HG03095 (cell line): ENCODE results near the gene ATP9A.
"Not testable (repeated sequence)": the region's sequence is repeated elsewhere in the genome, so short reads cannot be mapped to it uniquely, and the experiment has no call there.

Experiments used
- ATAC-seq: cut with Tn5 transposase; IDR thresholded peaks from one replicate; pipeline ENCODE4 v1.9.1; 2021; ENCODE audit warnings: moderate library complexity; ENCODE audit not compliant: unreplicated experiment

Gene ATP9A

DNA sequence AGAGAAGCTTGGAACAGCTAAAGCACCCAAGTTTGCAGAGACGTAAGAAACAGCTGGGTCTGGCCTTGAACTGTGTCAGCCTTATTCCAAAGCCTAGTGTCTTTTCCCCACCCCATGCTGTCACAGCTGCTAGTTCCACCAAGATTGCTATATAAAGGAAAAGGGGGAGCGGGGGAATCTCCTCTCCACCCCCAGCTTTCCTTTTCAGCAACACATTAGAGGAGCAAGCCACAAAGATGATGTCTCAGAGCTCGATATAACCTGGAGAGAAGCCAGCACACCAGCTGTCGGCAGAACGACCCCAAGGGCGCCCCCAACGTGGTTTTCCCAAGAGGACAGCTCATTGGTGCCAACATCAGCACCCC lies 36.5 kb downstream of the ATP9A start:
- no peak for ATAC-seq

DNA sequence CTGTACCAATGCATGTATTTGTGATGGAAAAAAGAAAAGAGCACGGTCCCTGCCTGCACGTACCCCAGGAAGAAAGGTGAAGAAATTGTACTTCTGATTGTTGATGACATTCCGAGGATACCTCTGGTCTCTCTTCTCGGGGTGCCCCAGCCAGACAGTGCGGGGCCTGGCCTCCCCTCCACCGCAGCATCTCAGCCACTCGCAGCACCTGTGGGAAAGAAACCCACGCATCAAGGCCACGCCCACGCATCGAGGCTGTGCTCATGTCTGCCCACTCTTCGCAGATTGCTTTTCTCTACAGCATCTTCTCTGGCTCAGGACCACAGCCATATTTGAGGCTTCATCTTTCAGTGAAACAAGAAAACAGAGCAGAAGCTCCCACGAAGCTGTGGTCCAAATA lies 38.4 kb downstream of the ATP9A start:
- no peak for ATAC-seq

DNA sequence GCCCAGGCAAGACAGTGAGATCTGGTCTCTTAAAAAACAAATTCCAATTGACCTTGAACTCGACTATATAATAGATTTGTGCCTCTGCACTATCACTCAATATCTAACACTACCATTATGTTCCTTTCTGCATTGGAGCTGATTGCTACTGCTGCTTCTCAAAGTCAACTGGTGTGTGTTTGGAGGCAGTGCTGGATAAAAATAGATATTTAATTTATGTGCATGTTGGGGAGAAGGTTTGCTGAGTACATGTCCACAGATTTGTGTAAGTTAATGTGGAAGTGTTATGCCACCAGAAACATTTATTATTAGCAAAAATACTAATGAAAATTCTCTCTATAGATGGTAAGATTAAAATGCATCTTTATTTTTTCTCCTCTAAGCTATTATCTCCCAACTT lies 39.5 kb downstream of the ATP9A start:
- ATAC-seq: no peak

DNA sequence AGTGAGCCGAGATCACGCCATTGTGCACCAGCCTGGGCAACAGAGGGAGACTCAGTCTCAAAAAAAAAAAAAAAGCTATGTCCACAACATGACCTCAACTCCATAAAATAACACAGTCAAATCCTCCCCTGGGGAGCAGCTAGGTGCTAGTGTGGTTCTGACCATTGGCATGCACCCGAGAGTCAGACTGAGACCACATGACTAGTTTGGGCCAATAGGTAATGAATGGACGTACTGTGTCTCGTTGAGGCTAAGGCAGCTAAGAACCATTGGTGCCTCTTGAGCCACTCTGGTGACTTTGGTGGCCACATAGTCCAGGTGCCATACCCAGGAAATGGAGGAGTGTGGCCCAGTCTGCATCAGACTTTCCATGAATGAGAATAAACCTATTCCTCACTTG lies 40.3 kb downstream of the ATP9A start:
- ATAC-seq: no peak

DNA sequence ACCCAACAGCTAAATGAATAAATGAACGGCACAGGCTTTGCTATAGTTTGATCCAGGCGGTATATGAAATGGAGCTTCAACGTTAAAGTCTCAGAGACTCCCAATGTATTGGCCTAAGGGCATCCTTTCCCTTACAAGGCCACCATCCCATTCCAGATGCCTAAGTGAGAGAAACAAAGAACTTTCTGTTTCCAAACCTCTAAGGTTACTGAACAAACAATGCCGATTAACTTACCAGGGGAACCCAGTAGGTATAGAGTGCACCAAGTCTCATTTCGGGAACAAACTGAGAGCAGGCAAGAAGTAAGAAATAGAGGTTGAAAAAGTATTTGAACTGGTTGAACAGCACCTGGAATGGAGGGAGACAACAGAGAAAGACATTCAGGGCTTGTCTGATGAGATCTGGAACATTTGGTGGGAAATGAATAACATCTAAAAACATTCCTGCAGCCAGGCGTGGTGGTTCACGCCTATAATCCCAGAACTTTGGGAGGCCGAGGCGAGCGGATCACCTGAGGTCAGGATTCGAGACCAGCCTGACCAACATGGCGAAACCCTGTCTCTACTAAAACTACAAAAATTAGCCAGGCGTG lies 42.5 kb downstream of the ATP9A start:
- ATAC-seq: no peak

DNA sequence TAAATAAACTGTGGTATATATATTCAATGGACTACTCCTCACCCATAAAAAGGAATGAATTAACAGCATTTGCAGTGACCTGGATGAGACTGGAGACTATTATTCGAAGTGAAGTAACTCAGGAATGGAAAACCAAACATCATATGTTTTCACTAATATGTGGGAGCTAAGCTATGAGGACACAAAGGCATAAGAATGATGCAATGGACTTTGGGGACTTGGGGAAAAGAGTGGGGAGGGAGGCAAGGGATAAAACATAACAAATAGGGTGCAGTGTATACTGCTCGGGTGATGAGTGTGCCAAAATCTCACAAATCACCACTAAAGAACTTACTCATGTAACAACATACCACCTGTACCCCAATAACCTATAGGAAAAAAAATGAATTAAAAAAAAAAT lies 45.2 kb downstream of the ATP9A start:
- not testable (repeated sequence) for ATAC-seq

DNA sequence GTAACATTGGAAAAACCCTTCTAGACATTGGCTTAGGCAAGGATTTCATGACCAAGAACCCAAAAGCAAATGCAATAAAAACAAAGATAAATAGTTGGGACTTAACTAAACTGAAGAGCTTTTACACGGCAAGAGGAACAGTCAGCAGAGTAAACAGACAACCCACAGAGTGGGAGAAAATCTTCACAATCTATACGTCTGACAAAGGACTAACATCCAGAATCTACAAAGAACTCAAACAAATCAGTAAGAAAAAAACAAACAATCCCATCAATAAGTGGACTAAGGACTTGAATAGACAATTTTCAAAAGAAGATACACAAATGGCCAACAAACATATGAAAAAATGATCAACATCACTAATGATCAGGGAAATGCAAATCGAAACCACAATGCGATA lies 45.9 kb downstream of the ATP9A start:
- not testable (repeated sequence) for ATAC-seq

DNA sequence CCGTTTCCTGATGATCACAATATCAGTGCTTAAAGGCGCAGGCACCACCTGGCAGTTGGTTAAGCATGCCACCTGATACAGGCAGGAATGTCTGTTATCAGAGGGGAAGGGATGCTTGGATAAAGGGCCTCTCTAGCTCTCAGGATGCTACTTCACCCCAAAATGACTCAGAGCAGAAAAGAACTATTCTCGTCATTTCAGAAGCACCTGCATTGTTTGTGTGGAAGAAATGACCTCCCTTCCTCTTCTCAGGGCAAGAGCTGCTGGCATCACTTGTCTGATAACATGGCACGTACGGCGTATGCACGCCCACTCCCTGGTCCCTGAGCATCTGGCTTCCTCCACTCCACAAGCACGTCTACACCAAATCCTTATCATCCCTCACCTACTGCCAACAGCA lies 47.3 kb downstream of the ATP9A start:
- ATAC-seq: no peak

DNA sequence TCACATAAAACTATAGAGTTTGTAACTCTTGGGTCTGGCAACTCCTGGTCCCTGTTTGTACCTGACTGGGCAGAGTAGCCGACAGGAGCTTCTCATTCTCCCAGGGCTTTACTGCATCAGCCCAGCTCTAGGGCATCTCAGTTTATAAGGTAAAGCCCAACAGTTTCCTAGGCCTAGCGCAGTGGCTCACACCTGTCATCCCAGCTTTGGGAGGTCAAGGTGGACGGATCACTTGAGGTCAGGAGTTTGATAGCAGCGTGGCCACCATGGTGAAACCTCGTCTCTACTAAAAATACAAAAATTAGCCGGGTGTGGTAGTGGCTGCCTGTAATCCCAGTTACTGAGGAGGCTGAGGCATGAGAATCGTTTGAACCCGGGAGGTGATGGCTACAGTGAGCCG lies 47.8 kb downstream of the ATP9A start:
- ATAC-seq: no peak

DNA sequence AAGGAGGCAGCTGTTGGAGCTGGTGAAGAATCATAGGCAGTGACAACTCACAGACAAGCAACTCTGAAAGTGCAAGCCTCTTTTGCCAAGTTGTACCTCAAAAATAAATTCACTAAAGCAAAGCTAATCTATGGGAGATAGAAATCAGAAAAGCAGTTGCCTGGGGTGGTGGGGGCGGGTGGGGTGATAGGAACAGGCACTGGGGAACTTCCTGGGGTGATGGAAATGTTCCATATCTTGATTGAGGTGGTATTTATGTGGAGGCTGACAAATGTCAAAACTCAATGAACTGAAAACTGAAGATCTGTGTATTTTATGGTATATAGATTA lies 52.4 kb downstream of the ATP9A start:
- ATAC-seq: no peak

DNA sequence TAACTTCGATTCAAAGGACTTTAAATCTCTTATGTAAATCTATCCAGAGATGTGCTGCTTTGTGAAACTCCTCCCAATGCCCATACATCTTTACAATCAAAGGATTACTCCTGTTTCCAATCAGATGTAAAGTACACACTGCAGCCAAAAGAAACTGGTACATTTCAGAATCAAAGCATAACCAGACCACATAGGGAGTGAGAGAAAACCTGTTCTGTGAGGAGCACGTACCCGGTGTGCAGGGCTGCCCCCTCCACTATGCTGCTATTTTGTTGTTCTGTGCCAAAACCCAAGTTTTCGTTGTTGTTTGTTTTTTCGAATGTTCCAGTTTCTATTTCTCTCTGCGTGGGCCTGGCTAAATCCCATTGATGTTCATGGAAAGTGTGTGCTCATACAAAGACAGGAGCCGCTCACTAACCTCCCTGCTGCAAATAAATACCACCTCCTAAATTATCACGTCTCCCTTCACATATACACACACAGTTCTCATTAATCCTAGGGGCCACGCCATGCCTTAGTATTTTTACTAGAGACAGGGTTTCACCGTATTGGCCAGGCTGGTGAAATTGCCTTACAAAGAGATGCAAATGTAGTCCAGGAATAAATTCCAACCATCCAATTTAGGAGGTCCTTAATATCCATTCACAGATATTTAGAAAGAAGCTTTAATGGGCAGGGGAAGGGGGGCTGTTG lies 52.9 kb downstream of the ATP9A start:
- ATAC-seq: no peak

DNA sequence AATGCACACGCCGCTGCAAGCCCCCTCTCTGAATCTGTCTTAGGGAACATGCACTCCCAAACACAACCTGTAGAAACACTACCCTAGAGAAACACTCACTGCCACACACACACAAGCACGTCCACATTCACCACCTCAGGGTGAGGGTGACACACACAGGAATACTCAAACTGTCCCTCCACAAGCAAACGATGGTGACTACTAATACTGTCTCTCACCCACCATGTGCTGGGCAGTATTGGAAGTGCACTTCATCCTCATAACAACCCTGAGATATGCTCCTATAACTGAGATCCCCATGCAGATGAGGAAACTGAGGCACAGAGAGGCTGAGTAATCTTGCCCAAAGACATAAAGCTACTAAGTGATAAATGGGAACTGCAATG lies 55.0 kb downstream of the ATP9A start:
- ATAC-seq: no peak

DNA sequence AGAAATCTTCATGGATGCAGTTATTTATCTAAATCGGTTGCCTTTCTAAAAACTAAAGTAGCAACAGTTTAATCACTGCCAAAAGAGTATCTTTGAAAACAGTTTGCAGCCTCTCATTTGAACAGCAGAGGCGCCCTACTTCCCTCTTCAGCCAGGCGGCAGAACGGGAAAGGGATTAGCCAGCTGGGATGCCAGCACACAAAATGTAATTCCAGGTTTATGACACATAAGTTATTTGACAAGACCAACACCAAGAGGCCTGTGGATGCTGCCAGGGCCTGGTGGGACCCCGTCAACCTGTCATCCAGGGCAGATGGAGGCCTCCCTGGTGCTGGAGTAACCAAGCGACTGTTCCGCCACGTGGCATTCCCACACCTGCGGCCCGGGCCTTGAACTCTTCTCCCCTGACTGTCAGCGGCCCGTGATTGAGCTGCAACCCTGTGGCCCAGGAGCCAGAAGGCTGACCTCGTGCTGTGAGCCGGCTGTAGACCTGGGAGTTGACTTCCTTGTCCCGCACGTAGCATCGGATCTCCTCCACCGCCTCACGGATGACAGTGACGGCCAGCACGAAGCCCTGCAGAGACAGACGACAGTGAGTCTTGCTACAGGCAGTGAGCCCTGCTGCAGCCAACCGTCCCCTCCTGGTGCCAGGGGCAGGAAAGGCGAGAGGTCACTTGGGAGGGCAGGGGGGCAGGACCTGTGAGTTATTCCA lies 55.5 kb downstream of the ATP9A start:
- ATAC-seq: no peak

DNA sequence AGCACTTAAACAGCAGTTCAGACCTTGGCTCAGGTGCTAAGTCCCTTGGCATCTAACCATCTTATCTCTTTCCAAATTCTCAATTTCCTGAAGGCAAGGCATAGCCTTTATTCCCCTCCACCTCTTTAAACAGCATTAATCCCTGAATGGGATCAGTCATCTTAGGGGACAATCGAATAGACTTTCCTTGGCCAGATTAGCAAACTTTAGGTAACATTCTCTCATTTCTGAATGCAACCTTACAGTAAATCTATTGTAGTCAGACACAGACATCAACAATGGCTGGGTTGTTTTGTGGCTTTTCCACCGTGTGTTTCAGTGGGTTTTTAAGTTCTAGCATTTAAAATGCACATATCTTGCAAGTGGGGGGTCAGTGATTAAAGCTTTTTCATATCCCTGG lies 56.8 kb downstream of the ATP9A start:
- ATAC-seq: no peak

DNA sequence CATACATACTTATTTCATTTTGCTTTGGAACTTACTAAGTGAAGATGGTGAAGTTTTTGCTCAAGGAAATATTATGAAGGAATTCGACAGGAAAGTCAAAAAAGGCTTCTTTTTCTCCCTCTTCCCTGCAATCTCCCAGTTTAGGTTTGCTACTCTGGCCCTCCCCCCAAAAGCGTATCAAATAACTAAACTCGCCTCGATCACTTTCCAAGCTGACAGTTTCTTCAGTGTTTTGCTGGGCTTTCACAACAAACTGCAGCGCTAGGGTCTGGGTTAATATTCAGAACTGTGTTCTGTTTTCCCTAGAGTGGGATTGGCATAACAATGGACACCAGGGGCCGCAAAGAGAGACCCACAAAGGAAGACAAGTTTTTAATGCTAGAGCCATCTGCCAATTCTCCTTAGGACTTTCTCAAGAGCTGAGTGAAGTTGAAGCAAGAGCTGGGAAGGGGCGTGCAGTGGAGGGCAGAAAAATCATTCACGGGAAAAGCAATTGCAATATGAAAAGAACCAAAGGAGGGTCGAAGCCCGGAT lies 57.8 kb downstream of the ATP9A start:
- no peak for ATAC-seq

DNA sequence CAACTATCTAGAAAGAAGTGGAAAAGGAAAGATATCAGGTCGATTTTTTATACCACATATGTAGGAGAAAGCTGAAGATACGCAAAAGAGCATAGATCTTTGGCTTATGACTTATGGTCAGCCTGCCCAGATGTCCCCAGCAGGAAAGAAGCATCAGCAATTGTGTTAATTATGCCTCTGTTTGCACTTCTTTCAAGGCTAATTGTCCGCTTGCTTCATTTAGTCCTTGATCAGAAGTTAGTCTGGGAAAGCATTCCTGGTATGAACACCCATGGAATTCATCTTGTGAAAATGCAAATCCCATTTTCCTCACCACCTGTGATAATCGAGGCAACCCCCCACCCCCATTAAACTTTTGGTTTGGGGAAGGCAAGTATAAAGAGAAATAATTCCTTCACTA lies 62.8 kb downstream of the ATP9A start:
- ATAC-seq: no peak

DNA sequence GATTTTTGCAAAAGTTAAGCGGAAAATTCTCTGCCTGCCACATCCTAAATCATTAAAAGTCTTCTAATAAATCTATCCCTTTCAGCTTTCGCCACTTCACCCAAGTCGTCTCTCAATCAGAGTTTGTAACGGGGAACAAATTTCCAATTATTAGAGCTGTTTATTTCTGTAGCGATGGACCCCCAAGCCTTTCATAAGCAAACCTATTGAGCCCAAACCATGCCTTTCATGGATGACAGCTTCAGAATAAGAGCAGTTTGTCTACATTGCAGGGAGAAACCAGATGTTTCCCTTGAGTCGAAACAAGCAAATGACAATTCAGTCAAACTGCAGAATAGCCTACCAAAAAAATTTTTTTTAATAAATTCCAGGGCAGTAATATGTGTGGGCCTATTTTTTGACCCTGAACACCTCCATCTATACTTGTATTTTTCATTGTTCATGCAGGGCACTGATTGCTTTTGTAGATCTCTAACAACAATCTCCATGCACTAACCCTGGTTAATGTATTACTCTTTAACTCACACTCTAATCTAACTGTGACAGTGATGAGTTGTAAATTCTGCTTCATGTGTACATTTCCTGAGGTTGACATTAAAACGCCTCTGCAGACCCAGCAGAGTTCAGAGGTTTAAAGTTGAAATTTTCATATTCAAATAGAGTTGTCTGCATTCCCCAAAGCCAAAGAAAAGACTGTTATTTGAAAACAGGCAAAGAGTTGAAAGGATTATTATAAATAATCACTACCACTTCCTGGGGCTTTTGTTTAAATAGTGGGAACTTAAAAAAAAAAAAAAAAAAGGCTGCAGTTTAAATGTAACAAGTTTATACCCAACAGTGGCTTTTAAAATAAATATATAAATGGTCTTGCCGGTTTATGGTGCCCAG lies 64.5 kb downstream of the ATP9A start:
- no peak for ATAC-seq

DNA sequence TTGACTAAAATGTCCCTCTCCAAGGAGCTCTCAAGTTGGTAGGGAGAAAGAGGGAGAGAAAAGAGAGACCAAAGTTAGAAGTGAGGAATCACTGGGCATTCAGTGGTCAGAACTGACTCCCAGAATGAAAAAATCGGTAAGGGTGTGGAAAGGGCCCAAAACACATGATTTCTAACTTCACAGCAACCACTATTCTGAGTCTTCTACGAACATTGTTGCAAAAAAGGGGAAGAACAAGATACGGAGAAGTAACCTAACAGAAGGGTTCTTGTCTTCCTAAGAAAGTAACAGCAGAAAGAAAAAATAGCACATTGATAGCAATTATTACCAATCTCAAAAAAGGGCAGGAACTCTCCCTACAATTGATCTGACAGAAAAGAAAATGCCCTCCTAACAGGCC lies 65.6 kb downstream of the ATP9A start:
- ATAC-seq: no peak

DNA sequence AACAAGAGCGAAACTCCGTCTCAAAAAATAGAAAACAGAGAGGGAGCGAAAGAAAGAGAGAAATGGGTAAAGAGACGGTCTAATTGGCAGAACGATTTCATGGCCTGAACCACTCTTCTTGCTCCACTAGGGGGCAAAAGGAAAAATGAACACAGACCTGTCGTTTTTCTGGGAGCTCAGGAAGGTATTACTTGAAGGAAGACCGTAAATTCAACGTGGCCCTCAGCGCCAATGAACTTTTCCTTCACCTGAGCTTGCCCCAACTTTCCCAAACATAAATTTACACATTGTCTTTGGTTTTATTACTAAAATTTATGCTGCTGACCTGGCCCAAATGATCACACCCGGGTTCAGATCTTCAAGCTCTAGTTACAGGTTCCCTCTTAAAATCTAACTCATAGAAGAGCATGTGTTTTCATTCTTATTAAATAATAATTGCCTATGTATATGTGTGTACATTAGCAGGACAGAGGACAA lies 67.3 kb downstream of the ATP9A start:
- no peak for ATAC-seq

DNA sequence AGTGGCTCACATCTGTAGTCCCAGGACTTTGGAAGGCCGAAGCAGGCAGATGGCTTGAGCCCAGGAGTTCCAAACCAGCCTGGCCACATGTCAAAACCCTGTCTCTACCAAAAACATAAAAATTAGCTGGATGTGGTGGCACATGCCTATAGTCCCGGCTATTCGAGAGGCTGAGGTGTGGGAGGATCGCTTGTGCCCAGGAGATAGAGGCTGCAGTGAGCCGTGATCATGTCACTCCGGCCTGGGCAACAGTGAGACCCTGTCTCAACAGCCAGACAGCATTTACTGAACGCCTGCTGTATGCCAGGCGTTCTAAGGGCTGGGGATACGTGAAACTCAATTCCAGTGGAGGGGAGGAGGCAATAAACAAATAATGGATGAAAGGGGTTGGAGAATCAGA lies 69.9 kb downstream of the ATP9A start:
- no peak for ATAC-seq

DNA sequence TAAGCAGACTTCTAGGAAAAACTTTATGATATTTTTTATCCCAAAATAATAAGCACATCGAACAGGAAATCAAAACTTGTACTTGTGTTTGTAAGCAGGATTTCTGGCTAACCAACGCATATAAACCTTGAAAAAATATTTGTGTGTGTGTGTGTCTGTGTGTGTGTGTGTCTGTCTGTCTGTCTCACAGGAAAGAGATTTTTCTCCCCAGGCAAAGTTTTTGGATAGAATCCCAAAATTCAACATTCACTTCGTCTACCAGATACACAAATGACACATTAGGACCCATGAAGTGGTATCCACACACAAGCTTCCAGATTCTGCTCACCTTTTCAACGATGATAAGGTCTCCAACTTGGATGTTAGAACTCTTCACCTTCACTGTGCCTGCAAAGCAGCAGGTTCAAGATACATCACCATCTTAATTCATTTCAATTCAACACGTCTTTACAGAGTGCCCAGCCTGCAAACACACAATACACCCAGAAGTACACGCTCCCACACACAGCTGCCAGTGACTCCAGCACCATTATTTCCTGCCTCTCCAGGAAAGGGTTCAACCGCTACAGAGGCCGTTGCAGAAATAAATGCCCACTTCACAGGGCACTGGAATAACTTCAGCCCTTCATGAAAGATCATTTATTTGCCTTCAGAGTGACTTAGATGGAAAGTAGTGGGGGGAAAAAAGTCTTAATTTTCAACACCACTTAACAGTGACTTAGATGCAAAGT lies 70.9 kb downstream of the ATP9A start:
- no peak for ATAC-seq
